ENCODE results near the gene NUB1. TPM values are rescaled to one million over a fixed set of nuclear protein-coding genes. Genes with fewer than 3 reads are reported as not detected.

Gene NUB1
- total RNA-seq, 1 donor from 2014 or later, result 47.5 TPM

DNA sequence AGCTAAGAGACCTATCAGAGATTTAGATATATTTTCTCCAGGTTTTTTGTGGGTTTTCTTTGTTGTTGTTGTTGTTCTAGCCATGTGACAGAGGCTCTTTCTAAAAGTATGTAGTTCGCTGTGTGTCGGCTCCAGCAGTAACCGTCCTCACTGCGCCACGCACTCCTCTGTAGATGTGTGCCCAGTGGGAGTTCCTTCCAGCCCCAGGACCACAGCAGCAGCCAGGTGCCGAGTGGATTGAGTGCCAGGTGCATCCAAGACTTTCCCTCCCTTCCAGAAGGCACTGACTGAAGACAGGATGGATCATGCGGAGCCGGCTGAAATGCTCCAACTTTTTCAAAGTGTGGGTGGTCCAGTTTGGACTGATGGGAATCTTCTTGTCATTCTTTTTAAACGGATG lies 36.4 kb downstream of the NUB1 start:
- ChIA-PET CTCF (interaction anchor here (0.8 to 1.4 kb wide), 2 partner anchors 10 to 72 kb away, joined by 3 to 4 read pairs; no protein-coding TSS in a partner anchor), POLR2A (no interaction called here)
- Mint-ChIP-seq H3K27me3 (peaks cover 2% of the 10 kb centered on the region), H3K4me1 (peaks cover 26% of the 10 kb centered on the region), H3K27ac (no peak overlapping the region), H3K36me3 (ENCODE audit: low read depth) (peaks cover 58% of the 10 kb centered on the region), H3K9me3 (no peaks in the 10 kb centered on the region), H3K4me3 (no peak overlapping the region)
- intact Hi-C loops (cut with micrococcal nuclease), result no loop called here
- TF ChIP-seq, protein P1, sequence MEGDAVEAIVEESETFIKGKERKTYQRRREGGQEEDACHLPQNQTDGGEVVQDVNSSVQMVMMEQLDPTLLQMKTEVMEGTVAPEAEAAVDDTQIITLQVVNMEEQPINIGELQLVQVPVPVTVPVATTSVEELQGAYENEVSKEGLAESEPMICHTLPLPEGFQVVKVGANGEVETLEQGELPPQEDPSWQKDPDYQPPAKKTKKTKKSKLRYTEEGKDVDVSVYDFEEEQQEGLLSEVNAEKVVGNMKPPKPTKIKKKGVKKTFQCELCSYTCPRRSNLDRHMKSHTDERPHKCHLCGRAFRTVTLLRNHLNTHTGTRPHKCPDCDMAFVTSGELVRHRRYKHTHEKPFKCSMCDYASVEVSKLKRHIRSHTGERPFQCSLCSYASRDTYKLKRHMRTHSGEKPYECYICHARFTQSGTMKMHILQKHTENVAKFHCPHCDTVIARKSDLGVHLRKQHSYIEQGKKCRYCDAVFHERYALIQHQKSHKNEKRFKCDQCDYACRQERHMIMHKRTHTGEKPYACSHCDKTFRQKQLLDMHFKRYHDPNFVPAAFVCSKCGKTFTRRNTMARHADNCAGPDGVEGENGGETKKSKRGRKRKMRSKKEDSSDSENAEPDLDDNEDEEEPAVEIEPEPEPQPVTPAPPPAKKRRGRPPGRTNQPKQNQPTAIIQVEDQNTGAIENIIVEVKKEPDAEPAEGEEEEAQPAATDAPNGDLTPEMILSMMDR (IDR thresholded peaks at IDR 0.05), result no peak
- ATAC-seq (ENCODE audit: low read depth) (no peak), DNase-seq (no peak)

DNA sequence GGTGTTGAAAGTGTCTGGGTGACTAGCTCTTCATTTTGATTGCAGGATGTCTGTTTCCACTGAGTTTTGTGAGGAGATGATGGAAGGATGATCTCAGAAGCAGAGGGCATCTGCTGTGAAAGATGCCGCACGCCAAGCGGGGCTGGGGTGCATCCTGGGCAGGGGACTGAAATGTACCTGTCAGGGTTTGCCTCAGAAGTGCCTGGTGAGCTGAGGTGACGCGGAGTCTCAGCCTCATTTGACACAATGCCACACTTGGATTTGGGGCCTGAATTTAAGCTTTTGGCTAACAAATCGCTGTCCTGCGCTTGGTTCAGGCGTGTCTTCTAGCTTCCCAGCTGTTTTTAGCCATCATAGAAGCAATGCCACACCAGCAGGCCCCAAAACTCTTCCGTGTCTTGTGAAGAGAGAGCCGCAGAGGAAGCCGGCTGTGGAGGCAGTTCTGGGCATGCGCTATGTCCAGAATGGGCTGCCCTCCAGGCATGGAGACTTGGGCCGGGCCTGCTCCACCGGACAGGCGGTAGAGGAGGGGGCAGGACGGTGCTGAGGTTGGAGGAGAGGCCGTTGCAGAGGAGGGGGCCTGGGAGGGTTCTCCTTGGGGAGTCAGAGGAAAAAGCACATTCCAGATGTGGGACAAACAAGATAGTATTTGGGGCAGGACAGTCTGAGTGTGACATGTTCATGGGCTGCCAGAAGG lies 37.0 kb downstream of the NUB1 start:
- ATAC-seq (ENCODE audit: low read depth) (no peak), DNase-seq (no peak)
- Mint-ChIP-seq H3K27me3 (peaks cover 2% of the 10 kb centered on the region), H3K9me3 (no peaks in the 10 kb centered on the region), H3K4me1 (peaks cover 26% of the 10 kb centered on the region), H3K27ac (no peak overlapping the region), H3K4me3 (no peak overlapping the region), H3K36me3 (ENCODE audit: low read depth) (peaks cover 52% of the 10 kb centered on the region)
- TF ChIP-seq, protein P1 (IDR thresholded peaks at IDR 0.05), result no peak
- intact Hi-C loops (cut with micrococcal nuclease), result no loop called here
- ChIA-PET CTCF (interaction anchor here (0.8 kb wide), 1 partner anchor 10 kb away, joined by 3 read pairs; no protein-coding TSS in a partner anchor), POLR2A (no interaction called here)

DNA sequence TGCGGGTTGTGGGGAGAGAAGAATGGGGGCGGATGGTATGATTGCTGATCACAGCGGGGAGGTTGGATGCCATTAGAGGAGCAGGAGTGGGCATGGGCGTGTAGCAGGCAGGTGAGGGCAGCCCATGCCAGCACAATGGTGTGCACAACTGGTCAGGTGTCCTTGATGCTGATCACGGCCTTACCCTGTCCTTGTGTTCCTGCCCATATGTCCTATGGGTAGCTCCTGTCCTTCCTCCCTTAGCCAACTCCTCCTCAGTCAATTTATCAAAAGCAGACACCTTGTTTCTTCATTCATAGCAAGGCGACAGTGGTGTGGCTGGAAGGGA lies 37.5 kb downstream of the NUB1 start:
- TF ChIP-seq, protein P1 (IDR thresholded peaks at IDR 0.05), result no peak
- H3K4me3 Mint-ChIP-seq, result no peak overlapping the region
- peak overlapping the region; percentile 16 for H3K27ac Mint-ChIP-seq
- CTCF ChIA-PET, result no interaction called here
- DNase-seq (no peak), ATAC-seq (ENCODE audit: low read depth) (no peak)
- POLR2A ChIA-PET, result no interaction called here
- H3K27me3 Mint-ChIP-seq, result peaks cover 2% of the 10 kb centered on the region
- no peaks in the 10 kb centered on the region for H3K9me3 Mint-ChIP-seq
- peaks cover 47% of the 10 kb centered on the region for H3K36me3 Mint-ChIP-seq (ENCODE audit: low read depth)
- peaks cover 26% of the 10 kb centered on the region for H3K4me1 Mint-ChIP-seq
- intact Hi-C loops (cut with micrococcal nuclease), result no loop called here

DNA sequence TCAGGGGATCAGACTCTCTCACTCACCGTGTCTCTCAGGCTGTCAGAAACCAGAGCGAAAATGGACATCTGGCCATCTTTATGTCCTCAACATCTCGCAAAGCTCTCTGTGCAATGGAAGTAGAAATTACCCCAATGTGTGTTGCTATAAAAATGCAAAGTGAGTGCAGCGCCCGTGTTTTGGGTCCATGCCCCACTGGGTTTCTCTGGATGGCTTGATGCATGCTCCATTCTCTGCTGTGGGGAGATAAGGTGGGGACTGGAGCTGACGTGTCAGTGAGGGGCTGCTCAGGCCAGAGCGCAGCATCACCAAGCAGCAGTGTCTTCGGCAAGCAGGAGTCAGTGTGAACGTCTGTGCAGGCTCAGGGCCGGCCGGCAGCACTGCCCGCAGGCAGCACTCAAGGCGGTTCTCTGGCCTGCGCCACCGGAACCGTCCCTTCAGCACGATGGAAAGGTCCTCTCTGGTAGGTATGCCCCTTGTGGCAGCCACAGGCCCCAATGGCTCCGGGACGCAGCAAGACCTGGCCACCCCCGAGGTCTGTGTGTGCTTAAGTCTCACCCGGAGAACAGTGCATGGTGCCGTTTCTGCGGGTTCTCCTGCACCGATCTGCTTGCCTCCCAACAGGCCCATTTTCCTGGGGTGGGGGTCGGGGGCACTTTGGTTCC lies 38.1 kb downstream of the NUB1 start:
- H3K4me1 Mint-ChIP-seq, result peaks cover 26% of the 10 kb centered on the region
- peak overlapping the region; percentile 8 for H3K4me3 Mint-ChIP-seq

More for the DNA sequence above, 38.1 kb downstream of the NUB1 start:
- CTCF ChIA-PET, result no interaction called here
- DNase-seq (no peak), ATAC-seq (ENCODE audit: low read depth) (no peak)
- intact Hi-C loops (cut with micrococcal nuclease), result loop anchor here (2.0 to 5.0 kb wide), 2 partner anchors 29 to 68 kb away; no protein-coding TSS in a partner anchor
- peaks cover 42% of the 10 kb centered on the region for H3K36me3 Mint-ChIP-seq (ENCODE audit: low read depth)
- TF ChIP-seq, protein P1 (IDR thresholded peaks at IDR 0.05), result no peak
- peak overlapping the region; percentile 16 for H3K27ac Mint-ChIP-seq
- H3K27me3 Mint-ChIP-seq, result peaks cover 2% of the 10 kb centered on the region
- H3K9me3 Mint-ChIP-seq, result no peaks in the 10 kb centered on the region
- POLR2A ChIA-PET, result no interaction called here
